HG02759 (cell line): Measurements from ENCODE around the gene KRTAP3-1.
"Not testable (repeated sequence)": the region's sequence is repeated elsewhere in the genome, so short reads cannot be mapped to it uniquely, and the experiment has no call there.

Experiments used
- ATAC-seq: cut with Tn5 transposase; IDR thresholded peaks from one replicate; pipeline ENCODE4 v1.9.1; 2021; ENCODE audit warnings: mild to moderate bottlenecking, moderate library complexity; ENCODE audit not compliant: unreplicated experiment

The KRTAP3-1 gene

DNA sequence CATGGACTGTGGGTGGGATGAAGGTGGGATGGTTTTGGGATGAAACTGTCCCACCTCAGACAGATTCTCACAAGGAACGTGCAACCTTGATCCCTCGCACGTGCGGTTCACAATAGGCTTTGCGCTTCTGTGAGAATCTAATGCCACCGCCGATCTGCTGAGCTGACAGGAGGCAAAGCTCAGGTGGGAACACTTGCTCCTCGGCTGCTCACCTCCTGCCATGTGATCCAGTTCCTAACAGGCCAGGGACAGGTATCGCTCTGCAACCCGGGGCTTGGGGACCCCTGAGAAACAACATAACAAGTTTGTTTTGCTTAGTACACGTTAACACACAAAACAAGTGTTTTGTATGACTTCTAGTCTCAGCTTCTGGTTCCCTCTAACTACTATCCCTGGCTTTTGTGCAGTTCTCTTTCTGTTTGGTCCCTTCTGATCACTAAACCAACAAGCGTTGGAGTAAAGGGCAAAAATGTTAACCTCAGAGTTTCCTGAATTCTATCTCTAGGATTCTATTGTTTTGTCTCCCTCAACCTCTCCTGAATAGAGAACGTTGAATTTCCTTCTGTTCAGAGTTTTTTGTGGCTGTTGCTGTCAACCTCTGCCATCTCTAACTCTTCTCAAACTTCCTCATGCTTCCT lies 7.8 kb upstream of the KRTAP3-1 start:
- ATAC-seq: no peak

- no peak for ATAC-seq
Observed at GRCh38 chr17:41015454-41015853, 6.5 kb upstream of the KRTAP3-1 start.

GRCh38 chr17:41013606-41014005 lies 4.7 kb upstream of the KRTAP3-1 start:
- ATAC-seq: no peak

DNA sequence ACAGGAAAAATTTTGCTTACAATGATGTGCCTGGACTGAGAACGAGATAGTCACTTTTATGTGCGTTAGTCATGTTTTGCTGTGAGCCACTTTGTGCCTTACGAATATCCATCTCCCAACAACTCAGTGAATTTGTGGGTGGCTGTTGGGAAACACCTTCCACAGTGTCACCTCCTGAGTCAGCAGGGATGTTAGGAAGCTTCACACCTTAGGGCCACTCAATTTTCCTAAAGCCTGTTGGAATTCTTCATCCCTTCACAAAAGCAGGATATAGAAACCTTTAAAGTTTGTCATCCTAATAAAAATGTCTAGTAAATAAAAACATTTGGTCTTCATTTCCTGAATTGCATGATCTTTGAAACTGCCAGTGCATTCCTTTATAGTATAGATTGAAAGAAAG lies 4.3 kb upstream of the KRTAP3-1 start:
- no peak for ATAC-seq

DNA sequence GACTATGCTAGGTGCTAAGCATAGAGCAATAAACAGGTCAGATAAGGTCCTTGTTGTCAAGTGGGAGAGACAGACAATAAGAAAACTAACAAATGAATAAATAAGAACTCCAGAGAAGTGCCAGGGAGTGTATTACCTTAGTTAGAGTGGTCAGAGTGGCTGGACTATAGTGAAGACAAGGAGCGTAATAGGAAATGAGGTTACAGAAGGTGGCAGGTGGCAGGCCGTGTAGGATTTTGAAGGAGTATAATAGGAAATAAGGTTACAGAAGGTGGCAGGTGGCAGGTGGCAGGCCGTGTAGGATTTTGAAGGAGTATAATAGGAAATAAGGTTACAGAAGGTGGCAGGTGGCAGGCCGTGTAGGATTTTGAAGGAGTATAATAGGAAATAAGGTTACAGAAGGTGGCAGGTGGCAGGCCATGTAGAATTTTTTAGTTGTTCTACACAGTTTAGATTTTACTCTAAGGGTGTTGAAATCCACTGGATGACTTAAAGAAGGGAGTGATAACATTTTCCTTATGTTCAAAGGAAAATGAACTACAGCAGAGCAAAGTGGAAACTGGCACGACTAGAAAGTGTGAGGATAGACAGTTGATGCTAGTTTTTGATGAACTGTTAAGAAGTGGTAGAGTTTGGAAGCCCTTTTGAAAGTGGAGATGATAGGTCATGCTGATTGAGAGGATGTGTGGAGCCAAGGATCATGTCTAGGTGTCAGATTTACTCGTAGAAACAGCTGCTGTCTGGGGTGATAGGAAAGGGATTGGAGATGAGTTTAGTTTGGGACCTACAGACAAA lies 3.6 kb upstream of the KRTAP3-1 start:
- no peak for ATAC-seq

DNA sequence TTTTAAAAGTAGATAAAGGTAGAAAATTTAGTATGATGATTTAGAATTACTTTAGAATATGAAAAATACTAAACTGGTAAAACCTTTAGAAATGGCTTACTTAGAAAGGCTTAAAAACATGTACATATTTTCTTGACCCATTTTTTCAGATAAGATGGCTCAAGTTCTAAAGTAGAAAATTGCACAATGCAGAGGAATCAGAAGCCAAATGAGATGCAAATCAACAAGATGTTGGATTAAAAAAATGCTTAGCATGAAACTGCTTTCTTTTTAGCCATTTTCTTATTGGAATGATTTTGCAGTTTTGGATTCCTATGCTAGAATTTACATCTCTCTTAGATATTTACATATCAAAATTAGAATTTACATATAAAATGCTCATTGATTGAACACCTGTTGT lies 1.5 kb upstream of the KRTAP3-1 start:
- no peak for ATAC-seq

DNA sequence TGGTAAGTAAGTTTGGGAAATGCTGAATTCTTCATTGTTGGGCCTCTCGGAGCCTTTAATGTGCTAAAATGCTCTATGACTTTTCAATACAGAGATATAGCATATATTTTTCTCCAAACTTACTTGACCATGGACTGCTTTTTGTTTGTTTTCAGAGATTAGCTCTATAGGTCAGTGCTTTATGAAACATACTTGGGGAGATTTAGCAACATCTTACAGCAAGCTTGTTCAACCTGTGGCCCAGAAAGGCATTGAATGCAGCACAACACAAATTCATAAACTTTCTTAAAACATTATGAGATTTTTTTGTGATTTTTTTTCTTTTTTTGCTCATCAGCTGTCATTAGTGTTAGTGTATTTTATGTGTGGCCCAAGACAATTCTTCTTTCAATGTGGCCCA lies 1.0 kb upstream of the KRTAP3-1 start:
- no peak for ATAC-seq

DNA sequence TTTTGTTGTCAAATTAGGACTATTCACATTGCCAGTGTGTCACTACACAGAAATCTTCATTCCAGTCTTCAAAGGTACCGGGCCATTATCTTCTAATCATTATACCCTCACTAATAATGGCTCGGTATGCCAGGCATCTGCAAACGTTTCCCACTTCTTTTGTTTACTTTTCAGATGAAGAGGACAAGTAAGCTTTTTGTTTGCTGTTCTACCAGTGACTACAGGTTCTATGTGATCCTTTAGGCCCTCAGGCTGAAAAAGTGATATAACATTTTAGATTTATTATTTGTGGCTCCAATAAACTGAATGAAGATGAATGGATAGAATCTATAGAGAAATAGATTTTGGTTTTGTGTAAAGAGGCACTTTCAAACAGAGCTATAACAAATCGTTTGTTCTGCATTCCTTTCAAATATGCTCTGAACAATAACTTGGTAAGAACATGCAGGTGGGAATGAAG lies 403 bp upstream of the KRTAP3-1 start:
- ATAC-seq: no peak

DNA sequence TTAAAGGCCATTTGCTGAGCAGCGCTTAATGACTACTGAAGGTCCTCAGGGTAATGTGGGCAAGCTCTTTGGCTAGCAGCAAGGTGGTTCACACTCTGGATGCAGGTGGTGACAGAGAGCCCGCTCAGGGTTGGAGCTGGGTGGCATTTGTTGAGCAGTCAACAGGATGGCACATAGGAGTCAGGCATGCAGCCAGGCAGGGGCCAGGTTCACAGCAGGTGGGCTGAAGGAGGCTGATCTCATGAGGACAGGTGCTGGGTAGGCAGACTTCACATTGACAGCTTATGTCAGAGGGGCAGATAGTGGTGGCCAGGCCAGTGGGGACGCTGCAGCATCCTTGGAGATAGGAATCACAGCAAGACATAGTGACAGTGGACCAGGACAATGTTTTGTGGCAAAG lies 4.5 kb downstream of the KRTAP3-1 start:
- no peak for ATAC-seq

DNA sequence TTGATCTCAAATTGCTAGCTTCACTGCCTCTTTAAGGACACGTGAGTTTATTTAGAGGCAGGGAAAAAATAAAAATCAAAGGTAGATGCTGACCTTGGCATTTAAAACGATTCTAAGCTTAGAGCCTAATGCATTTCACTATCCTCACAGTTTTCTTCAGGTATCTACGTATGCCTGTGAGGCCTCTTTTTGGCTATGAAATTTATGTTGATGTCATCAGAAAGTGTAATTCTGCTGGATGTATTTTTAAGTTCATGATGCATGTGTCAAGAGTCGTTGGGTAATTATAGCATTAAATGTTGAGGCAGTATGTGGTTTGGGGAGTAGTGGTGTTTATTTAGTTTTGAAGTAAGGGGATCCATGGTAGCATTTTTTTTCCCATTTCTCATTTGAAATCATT lies 5.0 kb downstream of the KRTAP3-1 start:
- ATAC-seq: no peak

DNA sequence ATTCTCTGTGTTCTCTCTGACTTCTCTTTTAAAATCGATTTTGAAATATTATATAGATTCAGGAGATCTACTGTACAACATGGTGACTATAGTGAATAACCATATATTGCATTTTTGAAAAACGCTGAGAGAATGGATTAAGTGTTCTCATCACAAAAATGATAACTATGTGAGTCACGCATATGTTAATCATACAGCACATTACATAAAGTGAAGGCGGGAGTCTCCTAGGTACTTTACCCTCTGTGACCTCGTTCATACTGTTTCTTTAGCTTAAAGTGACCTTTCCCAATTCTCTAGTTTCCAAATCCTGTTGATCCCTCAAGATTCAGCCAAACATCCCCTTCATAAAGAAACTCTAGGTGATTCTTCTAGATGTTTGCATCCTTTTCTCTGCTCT lies 6.1 kb downstream of the KRTAP3-1 start:
- no peak for ATAC-seq

- no peak for ATAC-seq
Observed at GRCh38 chr17:41001795-41002194, 7.1 kb downstream of the KRTAP3-1 start.

- ATAC-seq: not testable (repeated sequence)
Observed at GRCh38 chr17:40999563-40999962, 9.4 kb downstream of the KRTAP3-1 start, which contains the start of gene KRTAP3-2. KRTAP3-2 (minus strand) TSS chr17:40999906; CDS start chr17:40999853, 53 bp downstream.

GRCh38 chr17:40997361-40997760 lies 11.6 kb downstream of the KRTAP3-1 start:
- ATAC-seq: no peak

DNA sequence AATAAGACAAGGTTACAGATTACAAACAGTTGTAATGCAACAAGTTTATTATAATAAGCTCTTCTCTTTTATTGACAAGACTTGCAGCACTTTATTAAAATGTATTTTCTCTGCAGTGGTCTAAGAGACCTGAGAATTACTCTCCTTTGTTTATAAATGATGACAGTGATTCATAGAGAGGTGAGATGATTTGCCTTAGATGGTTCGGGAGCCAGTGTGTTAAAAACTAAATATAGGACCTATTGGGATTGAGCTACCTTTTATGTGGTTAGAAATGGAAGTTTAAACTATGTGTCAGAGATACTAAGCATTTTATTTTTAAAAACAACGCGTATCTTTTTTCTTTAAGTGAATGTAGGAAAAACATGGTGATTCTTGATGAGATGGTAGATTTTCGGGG lies 12.1 kb downstream of the KRTAP3-1 start:
- no peak for ATAC-seq

GRCh38 chr17:40995116-40995515 lies 13.8 kb downstream of the KRTAP3-1 start:
- no peak for ATAC-seq

DNA sequence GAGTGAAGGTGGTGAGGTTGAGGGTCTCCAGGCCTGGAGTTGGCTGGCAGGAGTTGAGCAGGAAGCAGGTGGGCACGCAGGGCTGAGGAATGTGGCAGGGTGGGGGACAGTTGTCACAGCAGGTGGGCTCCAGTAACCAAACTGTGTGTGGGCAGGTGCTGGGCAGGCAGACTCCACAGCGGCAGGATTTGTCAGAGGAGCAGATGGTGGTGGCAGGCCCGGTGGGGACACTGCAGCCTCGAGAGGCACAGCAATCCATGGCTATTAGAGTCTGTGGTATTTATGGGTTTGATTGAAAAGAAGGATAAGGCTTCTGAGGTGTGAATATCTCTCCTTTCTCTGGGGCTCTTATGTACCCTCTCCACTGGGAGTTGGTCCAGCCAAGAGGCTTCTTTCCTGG lies 15.1 kb downstream of the KRTAP3-1 start, which contains the start of gene KRTAP3-3:
KRTAP3-3 (minus strand) TSS at position 326 of the 400 bp plus-strand sequence; CDS start at position 259, 67 bp downstream.
- no peak for ATAC-seq

- ATAC-seq: no peak
Observed at GRCh38 chr17:40993084-40993483, 15.8 kb downstream of the KRTAP3-1 start.

GRCh38 chr17:40992666-40993065 lies 16.3 kb downstream of the KRTAP3-1 start:
- no peak for ATAC-seq

DNA sequence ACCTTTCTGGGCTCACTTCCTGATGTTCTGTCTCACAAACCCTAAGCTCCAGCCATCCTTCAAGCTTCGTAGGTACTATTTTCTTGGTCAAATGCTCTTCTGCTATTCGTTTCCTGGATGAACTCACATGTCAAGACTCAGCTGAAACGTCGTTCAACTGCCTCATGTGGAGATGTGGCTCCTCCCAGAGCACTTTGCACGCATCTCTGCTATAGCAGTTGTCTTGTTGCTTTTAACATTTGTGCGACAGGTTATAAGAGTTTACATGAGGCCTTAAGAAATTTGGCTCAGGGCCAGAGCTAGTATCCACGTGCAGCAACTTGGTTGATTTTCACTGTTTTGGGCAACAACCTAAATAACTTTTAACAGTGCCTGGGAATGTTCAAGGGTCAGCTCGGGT lies 22.0 kb downstream of the KRTAP3-1 start:
- ATAC-seq: no peak

GRCh38 chr17:40984226-40984625 lies 24.7 kb downstream of the KRTAP3-1 start, which contains the start of gene KRT40:
KRT40 (minus strand) TSS chr17:40984326; CDS start chr17:40984273, 53 bp downstream.
- no peak for ATAC-seq

DNA sequence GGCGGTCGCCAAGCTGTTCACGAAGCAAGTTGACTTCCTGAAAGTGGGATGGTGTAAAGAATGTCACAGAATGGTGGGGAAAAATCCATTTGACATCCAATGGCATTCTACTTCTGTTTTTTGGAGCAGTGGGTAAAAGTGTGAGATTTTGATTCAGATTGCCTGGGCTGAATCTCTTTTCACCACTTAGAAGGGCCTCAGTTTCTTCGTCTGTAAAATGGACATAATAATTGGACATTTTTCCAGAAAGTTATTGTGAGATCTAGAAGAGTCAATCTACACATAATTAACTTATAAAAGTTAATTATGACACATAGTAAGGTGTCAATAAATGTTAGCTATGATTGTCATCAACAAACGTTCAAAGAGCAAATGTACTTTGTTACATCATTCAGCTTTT lies 27.8 kb downstream of the KRTAP3-1 start:
- no peak for ATAC-seq
